Measurements from ENCODE around the gene FLG2. TPM values are rescaled to one million over a fixed set of nuclear protein-coding genes. Genes with fewer than 3 reads are reported as not detected.

The FLG2 gene
- under 0.01 TPM in 1 of 2 replicates, not detected in the other for total RNA-seq

DNA sequence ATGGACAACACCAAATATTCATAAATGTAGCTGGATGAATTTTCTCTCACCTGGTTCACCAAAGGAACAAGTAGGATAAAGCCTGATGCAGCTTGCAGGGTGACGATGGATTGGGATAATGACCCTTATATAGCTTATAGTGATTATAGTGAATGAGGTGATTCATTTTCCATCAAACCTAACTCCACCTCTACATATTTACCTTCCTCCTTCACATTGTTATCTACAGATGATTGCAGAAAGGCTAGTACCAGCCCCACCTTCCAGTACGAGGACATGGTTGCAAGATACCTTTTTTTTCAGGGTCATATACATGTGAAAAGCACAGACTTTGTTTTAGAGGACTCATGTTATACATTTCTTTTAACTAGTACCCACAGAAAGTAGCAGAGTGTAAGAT lies at the start of gene FLG2:
Gene FLG2, minus strand, starts transcription at position 101 of the 400 bp plus-strand sequence. CDS start 1,122 bp downstream, outside the sequence.

DNA sequence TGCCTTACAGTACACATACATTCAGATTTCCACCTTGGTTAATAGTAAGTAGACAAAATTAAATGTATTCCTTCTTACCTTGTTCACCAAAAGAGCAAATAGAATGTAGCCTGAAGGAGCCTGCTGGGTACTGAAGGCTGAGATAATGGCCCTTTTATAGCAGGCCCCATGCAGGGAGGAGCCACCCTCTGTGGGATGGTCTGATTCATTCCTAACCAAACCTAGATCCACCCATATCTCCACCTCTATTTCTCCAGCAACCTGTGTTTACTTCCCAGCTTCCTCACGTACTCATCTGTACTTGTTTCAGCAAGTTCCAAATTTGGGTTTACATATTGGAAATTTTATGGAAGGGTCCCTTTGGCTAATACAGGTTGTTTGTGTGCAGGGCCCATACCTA lies 34.7 kb downstream of the FLG2 start, which contains the start of gene FLG:
Gene FLG, minus strand, starts transcription at position 129 of the 400 bp plus-strand sequence. CDS start 9,783 bp downstream, outside the sequence.

Other genes starting within 250 kb of the FLG2 start
- gene TCHH, start 244.6 kb downstream of the FLG2 start, total RNA-seq = under 0.01 and 0.14 TPM in 2 replicates
- gene RPTN, start 200.8 kb downstream of the FLG2 start, total RNA-seq = 0.78 and 1.7 TPM in 2 replicates
- under 0.01 and 0.34 TPM in 2 replicates for gene HRNR, start 135.8 kb downstream of the FLG2 start, total RNA-seq
- gene FLG, start 34.8 kb downstream of the FLG2 start, total RNA-seq = 0.28 and 1.0 TPM in 2 replicates
- 3.8 and 24.6 TPM in 2 replicates for gene CRNN, start 54.3 kb upstream of the FLG2 start, total RNA-seq
- not detected in 2 replicates for gene LCE5A, start 150.8 kb upstream of the FLG2 start, total RNA-seq
- 0.21 and 49.9 TPM in 2 replicates for gene CRCT1, start 154.5 kb upstream of the FLG2 start, total RNA-seq
- 8.5 TPM in 1 of 2 replicates, not detected in the other for gene LCE3E, start 206.8 kb upstream of the FLG2 start, total RNA-seq
- 35.9 TPM in 1 of 2 replicates, not detected in the other for gene LCE3D, start 220.5 kb upstream of the FLG2 start, total RNA-seq
- not detected in 2 replicates for gene LCE3C, start 240.2 kb upstream of the FLG2 start, total RNA-seq